GM21367 (cell line): ENCODE measurements around the gene PDE7B.

Source experiments
- ATAC-seq: cut with Tn5 transposase; IDR thresholded peaks from one replicate; pipeline ENCODE4 v1.9.1; 2021; ENCODE audit not compliant: unreplicated experiment

PDE7B gene

DNA sequence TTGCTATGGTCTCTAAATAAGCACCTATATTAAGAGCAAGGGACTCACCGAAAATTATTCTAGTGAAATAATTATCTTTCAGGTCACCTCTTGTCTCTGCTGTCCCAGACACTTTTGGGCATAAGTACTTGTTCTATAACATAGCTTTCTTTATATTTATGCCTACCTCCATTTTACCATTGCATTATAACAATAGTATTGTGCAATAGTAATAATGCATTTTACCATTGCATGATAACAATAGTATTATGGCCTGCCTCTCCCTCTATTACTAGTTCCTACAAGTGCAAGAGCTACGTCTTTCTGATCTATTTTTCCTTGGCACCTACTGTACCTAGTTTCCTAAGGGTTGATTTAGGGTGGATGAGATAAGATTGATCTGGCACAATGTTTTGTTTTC, 169.2 kb downstream of the PDE7B start:
- ATAC-seq = no peak

DNA sequence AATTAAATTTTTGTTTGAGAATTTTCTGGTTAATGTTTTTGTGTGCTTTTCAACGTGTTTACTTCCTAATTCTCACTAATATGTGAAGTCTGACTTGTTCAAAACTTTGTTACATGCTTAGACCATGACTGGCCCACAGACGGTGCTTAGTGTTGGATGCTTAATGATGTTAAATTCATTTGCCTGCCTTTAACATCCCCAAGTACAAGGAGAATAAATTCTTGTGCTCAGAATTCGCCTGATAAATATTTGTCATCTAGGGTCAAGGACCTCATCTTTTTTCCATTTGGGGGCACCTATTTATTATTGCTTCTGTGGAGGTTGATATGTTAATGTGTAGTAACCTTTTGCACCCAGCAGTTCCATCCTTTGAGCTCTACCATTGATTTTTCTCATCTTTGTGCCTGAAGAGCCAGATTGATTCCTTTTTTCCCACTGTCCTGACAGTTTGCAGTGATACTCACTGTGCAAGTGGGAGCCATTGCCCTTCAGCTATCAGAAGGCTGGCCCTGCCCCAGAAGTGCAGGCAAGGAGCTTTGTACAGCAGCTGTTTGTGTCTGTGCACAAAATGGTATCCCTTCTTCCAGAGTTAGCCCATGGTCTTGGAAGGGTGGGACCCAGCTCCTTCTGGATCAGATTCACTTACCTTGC, 170.8 kb downstream of the PDE7B start:
- ATAC-seq = no peak

- ATAC-seq = no peak
Observed at GRCh38 chr6:136024711-136025110, 173.2 kb downstream of the PDE7B start.

DNA sequence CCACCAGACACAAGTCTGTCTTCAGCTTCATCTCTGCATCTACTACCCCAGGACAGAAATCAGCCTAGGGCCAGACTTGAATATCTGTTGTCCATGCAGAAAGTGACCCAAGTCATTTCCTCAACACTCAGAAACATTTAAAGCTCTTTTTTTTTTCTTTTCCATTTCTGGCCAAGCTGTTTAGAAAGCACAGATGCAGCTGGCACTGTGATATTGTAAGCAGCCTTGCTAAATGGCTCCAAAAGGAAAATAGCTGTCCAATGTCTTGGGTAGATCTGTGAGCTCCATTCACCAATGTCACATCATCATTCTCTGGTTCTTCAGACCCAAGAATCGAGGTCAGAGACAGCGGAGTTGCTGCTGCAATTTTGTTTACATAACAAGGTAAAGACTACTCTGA, 174.2 kb downstream of the PDE7B start:
- ATAC-seq = no peak

GRCh38 chr6:136030131-136030530, 178.6 kb downstream of the PDE7B start:
- no peak for ATAC-seq

DNA sequence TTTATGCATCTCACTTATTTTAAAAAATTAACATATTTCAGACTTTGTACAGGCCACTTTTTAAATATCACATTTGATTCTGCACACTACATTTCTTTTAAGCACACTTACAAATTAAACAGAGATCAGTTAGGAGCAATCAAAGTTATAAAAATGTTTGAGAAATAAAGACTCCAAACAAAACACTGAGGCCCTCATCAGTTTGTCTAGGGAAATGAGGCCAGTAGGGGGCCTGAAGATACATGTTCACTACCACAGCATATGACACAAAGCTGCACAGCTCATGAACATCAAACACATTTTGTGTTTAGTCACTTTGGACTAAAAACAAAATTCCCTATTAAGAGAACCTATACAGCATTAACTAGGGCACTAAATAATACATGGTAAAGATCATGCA, 180.5 kb downstream of the PDE7B start:
- ATAC-seq = no peak

DNA sequence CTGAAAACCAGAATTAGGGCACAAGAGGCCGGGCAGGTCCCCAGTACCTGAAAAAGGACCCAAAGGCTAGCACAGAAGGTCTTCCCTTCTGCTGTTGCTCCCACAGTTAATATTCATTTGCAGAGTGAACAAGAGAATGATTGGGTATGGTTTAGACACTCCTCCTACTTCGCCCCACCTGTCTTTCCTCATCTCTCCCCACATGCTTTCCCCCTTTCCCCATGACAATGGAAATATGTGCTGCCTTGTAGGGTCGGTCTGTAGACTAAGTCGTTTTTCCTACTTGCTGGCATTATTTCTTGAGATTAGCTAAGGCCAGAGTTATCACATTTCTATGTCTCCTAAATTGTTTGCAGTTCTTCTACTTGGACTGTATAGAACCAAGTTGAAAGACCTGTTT, 181.9 kb downstream of the PDE7B start:
- ATAC-seq = no peak

DNA sequence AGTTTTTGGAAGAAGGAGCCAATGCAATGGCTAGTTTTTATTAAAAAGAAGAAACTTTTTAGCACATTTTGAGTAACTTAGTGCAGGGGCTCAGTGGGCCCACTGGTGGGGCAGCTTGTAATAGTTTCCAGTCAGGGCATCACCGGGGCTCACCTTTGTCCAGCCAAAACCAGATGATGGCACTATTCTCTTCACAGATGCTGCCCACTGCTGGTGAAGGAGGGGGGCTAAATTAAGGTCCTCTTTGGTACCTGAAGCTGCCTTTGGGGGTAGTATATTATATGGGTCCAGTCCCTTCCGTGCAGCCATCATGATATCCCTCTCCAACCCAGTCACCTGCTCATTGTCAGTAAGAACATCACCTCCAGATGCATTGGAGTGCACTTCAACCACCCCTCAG, 182.9 kb downstream of the PDE7B start:
- ATAC-seq = no peak

GRCh38 chr6:136035378-136036070, 184.0 kb downstream of the PDE7B start:
- no peak for ATAC-seq

DNA sequence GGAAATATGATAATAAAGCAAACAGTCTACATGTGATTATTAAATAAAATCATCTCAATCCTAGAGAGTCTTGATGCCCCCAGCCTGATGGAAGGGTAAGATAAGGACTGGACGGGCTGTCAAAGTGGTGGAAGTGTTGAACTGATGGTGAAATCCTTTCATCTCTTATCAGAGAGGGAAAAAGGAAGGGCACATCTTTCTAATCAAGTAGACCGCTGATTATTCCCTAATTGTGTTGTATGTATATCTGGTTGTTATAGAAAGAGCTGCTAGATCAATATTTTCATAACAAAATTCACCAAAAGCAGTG, 184.5 kb downstream of the PDE7B start:
- ATAC-seq = no peak

- ATAC-seq = no peak
Observed at GRCh38 chr6:136036601-136037000, 185.1 kb downstream of the PDE7B start.

DNA sequence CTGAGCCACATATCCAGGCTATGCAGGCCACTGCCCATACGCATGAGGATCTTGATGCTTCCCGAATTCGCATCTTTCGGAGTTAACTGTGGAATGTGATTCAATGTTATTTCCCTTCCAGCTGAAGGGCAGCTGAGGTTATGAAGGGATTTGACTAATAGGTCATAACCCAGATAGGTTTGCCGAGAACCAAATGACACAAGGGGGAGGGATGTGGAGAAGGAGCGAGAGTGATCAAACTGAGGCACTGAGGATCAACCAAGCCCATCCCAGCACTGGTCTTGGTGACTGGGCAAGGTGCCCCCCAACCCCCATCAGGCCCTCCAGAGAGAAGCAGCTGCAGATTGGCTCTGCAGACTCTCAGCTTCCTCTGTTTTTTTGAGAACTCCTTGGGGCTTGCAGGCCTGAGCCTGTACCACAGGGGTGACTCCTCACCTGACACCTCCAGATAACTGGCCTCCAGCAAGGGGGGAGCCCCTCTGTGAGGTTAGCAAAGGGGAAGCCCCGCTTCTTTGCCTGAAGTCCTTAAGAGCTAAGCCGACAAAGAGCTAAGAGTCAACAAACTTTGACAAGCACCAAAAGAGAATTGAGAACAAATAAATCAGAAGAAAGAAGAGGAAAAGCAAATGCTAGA, 185.9 kb downstream of the PDE7B start:
- no peak for ATAC-seq

GRCh38 chr6:136037876-136038460, 186.5 kb downstream of the PDE7B start:
- no peak for ATAC-seq

- ATAC-seq = no peak
Observed at GRCh38 chr6:136038531-136038930, 187.0 kb downstream of the PDE7B start.

- ATAC-seq = no peak
Observed at GRCh38 chr6:136039185-136039584, 187.7 kb downstream of the PDE7B start.

DNA sequence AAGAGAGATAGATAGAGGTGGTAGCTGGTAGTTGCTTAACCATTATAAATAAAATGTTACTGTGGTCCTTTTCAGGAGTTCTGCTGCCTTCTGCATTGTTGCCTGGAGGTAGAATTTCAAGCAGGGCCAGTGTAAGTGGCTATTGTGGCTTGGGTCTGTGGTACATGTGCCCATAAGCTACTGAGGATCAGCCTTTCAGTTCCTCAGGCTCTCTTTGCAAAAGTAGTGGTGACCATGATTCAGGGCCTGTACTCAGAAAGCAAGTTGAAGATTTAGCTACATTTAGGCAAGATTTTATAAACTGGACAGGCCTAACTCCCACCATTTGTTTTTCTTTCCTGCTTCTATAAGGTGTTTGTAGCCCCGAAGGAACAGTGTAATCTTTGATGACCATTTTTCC, 199.0 kb downstream of the PDE7B start:
- no peak for ATAC-seq

DNA sequence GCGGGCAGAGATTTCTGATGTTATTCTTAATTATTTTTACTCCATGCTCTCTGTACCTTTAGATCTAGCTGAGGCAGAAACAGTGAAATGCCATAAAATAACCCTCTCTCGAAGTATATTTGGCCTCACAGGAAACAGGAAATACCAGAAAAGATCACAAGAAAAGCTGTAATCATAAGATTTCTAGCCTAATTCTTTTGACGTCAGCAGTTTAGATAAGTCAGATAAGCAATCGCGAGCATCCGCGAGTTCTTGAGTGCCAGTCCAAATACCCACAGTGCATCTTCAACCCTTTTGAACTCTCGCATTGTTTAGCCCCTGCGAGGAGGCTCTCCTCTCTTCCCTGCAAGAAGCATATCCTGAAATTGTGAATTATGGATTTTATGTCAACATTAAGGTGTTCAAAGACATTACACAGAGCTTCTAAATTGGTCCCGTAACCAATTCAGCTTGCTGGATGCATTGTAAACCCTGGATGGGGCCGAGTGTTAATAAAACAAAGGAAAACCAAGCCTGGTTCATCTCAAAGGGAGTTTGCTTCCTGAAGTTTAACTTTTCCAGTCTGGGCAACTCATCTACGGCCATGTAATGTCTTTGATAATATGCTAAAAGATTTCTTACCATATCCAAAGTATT, 199.8 kb downstream of the PDE7B start:
- no peak for ATAC-seq

DNA sequence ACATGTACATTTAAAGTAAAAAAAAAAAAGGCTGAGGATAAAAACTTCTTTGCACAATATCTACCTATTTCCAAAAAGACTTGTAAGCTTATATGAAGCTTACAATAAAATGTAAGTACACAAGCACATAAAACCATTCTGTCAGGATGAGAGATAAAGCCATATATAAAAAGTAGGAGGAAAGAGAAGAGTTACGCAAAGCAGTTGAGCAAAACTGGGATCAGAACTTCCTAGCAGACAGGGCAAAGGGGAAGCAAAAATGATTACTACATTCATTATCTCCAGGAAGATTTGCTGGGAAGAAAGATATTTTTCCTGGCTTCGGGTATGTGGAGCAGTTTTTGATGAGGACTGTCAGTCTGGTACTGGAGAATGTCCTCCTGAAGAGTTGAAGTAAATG, 200.5 kb downstream of the PDE7B start:
- ATAC-seq = no peak

DNA sequence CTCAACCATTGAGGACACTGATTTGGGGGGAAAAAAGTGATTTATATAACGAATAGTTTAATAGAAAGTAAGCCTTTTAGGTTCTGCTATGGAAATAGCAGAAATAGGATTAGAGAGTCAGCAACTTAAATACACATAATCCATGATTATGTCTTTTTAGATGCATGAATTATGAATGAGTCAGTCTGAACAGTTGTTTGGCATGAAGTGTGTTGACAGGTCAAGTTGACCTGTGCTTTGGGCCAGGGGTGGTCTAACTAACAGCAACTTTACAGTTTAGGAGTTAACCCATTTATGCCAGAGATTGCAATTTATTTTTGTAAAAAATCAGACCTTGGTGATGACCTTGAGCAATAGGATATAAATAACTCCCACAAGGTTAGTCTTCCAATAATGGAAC, 207.4 kb downstream of the PDE7B start:
- no peak for ATAC-seq

- no peak for ATAC-seq
Observed at GRCh38 chr6:136059308-136059707, 207.8 kb downstream of the PDE7B start.

GRCh38 chr6:136060052-136060451, 208.6 kb downstream of the PDE7B start:
- ATAC-seq = no peak

DNA sequence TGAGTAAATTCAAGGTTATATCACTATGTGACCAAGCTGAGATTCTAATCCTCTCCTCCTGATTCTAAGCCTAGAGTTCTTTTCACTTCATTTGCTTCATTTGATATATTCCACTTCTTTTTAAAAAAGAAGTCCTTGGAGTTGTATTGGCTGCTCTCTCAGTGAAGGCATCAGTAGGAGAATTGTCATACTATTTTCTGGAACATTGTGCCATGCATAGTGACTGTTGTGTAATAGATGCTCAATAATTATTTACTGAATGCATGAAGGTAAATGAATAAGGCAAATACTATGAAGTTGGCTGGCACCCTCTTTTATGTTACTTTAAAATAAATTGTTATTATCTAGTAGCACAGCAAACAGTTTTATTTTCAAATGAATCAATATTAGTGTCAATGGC, 209.3 kb downstream of the PDE7B start:
- ATAC-seq = no peak
